NCI-H446 treated with DMSO at 0.1 percent for 48 hours (cell line): ENCODE data around the gene ATAD1.

ENCODE experiments used
- DNase-seq: peaks from one replicate; lab custom pipeline; 2025; lab: John Stamatoyannopoulos, UW

The ATAD1 gene

DNA sequence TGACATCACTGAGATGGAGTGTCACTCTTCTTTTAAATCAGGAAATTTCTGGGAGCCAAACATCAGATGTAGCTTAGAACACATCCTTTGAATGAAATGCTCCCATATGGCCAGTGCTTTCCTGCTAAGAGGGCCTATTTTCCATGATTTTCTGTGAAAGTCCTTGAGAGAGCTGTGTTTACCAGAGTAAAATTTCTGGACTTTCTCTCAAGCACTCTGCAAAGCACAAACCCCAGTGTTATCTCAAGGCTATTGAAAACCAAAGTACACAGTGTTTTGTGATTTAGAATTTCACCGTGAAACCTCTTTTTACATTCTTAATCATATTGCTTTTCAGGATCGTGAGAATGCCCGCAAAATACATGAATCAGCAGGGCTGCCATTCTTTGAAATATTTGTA, 104.3 kb downstream of the ATAD1 start:
- no peak for DNase-seq

DNA sequence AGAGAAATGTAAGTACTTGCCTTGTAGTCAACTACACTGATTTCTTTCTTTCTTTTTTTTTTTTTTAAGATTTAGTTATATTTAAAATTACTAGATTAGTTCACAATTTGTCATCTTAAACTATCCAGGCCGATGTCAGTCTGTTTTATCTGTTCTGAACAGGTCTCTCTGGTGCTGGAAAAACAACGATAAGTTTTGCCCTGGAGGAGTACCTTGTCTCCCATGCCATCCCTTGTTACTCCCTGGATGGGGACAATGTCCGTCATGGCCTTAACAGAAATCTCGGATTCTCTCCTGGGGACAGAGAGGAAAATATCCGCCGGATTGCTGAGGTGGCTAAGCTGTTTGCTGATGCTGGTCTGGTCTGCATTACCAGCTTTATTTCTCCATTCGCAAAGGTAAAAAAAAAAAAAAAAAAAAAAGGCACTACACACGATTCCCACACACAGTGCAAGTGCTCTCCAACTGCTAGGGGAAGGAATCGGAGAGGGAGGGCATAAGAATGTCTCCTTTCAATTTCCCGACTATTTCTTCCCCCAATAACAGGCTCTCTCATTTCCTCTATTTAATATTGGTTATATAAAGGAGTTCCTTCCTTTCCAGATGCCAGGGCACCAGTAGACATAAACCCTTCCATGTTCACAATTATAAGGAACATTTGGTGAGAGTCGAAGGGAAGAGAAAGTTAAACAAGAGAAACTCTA, 105.0 kb downstream of the ATAD1 start:
- DNase-seq, result no peak

DNA sequence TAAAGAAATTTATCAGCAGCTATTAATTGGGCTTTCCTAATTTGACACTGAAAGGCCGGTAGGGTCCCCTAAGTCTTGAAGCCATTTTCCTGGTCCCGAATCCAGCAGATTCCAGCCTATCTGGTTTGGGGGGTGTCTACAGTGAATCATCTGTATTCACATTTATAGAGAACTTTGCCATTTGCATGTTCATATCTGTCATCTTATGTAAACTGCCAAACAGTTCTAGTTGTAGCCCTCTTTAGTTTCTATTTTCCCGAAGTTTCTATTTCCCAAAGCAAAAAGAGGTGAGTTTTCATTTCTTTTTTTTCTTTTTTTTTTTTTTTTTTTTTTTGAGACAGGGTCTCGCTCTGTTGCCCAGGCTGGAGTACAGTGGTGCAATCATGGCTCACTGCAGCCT, 110.8 kb downstream of the ATAD1 start:
- no peak for DNase-seq

DNA sequence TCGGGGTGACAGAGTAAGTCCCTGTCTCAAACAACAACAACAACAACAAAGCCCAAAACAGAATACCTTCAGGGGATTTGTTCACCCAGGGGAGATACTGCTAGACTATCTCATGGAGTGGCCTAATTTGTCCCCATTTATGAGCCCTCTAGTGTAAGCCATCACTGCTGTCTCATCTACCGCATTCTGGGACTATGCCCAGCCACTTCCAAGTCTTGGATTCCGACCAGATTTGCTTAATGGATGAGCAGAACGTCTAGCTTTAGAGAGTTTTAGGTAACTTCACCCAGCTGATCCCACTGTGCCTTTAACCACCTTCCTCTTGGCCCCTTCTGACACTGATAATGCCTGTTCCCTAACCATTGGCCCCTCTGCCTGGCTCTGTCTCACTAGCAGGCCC, 111.3 kb downstream of the ATAD1 start:
- DNase-seq, result peak; percentile 0

DNA sequence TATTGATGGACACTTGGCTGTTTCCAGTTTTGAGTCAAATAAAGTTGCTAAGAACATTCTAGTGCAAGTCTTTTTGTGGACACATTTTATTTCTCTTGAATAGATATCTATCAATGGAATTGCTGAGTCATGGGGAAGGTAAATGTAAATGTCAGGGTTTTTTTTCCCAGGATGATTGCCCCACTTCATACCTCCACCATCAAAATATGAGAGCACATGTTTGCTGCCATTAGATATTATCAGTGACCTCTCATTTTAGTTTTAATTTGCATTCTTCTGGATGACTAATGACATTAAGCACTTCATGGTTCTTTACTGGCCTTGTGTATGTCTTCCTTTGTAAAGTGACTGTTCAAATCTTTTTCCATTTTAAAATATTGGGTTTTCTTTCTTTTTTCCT, 112.7 kb downstream of the ATAD1 start:
- no peak for DNase-seq

DNA sequence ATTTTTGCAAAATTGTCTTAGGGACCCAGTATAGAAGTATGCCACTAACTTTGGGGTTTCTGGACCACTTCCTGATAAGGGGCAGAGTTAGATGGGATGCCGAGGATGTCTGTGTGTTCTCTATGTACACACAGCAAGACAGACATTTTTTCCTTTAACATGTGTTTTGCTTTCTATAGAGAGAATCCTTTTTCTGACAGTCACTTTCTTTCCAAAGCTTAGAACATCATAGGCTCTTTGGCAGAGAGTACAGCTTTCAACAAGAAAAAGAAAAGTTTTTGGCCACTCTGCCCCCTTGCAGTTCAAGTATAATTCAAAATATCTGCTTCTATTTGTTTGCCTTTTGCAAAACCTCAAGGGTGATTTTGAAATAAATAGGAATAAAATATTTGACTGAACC, 114.3 kb downstream of the ATAD1 start:
- no peak for DNase-seq

DNA sequence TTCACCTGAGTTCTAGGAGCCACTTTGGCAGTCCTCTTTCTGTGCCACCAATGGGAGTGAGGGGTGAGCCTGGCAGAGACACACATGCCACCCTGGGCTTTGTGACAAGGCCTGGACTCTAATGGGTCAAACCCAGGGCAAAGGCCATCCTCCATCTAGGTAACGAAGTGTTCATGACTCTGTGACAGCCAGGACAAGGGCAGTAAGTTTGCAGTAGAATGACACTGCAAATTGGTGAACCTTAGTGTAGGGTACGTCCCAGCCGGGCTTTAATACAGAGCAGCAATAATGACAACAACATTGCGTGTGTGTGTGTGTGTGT, 115.1 kb downstream of the ATAD1 start:
- no peak for DNase-seq

DNA sequence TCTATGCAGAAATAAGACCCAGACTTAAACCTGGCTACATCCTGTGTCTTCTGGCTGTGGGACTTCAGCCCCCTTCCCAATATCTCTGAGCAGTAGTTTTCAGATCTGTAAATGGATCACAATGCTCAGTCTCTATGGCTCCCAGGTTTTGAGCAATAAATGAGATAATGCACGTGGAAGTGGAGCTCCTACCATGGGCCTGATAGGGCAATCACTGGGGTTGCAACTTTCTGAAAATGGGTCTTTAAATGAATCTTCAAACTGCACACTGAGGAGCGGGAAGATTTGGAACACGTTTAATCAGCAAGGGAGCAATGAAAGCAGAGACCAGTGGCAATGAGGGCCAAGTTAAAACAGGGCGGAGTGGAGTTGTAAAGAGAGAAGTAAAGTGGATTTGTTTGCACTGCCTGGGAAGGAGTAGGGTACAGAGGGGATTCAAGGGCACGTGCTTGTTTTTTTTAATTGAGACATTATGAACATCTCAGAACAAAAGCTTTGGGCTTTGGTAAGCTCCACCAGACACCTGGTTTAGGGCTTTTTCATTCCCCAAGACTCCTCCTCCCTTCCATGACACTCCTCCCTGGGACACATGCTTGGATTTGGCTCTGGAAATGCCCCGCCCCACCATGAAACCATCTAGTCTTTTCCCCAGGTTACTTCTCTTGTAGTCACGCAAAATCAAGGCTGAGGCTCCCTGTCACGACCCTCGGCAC, 115.6 kb downstream of the ATAD1 start:
- no peak for DNase-seq
